H54 (cell line): ENCODE data around the gene DSC3.

Experiments used
- DNase-seq: peaks from one replicate; pipeline ENCODE4 v3.0.0; 2011; ENCODE audit warnings: low spot score, mixed read lengths; ENCODE audit not compliant: insufficient read length
- FAIRE-seq: peaks from 3 replicates; lab custom pipeline; 2011; peaks lifted over from hg19 to GRCh38; lab: Jason Lieb, UNC
- POLR2A ChIP-seq: IDR thresholded peaks from 2 replicates; pipeline ENCODE4 v1.6.1; 2011; ENCODE audit warnings: low read depth, mild to moderate bottlenecking, low read length

The DSC3 gene

GRCh38 chr18:31030574-31031278 is 11.8 kb downstream of the DSC3 start:
- FAIRE-seq = no peak
- DNase-seq = no peak
- TF ChIP-seq POLR2A = no peak

- no peak for TF ChIP-seq POLR2A
- FAIRE-seq (no peak), DNase-seq (no peak)
Measured at GRCh38 chr18:31015715-31016434, 26.7 kb downstream of the DSC3 start.

- FAIRE-seq (peak; percentile 36), DNase-seq (peak; percentile 3)
Measured at GRCh38 chr18:31011455-31011854, 31.1 kb downstream of the DSC3 start.

GRCh38 chr18:31010601-31011000 is 31.9 kb downstream of the DSC3 start:
- no peak for TF ChIP-seq POLR2A
- DNase-seq (no peak), FAIRE-seq (no peak)

GRCh38 chr18:30999887-31000628 is 42.5 kb downstream of the DSC3 start:
- no peak for TF ChIP-seq POLR2A
- FAIRE-seq = no peak
- no peak for DNase-seq

GRCh38 chr18:30999186-30999585 is 43.4 kb downstream of the DSC3 start:
- DNase-seq = no peak
- FAIRE-seq = no peak
- no peak for TF ChIP-seq POLR2A

- DNase-seq = no peak
- TF ChIP-seq POLR2A = no peak
- no peak for FAIRE-seq
Measured at GRCh38 chr18:30997223-30997622, 45.3 kb downstream of the DSC3 start.

GRCh38 chr18:30992231-30992630 is 50.3 kb downstream of the DSC3 start:
- DNase-seq (no peak), FAIRE-seq (no peak)
- no peak for TF ChIP-seq POLR2A

- DNase-seq (no peak), FAIRE-seq (no peak)
- TF ChIP-seq POLR2A = no peak
Measured at GRCh38 chr18:30991397-30991796, 51.1 kb downstream of the DSC3 start.

- DNase-seq = no peak
- no peak for FAIRE-seq
- TF ChIP-seq POLR2A = no peak
Measured at GRCh38 chr18:30989141-30989540, 53.4 kb downstream of the DSC3 start.

GRCh38 chr18:30988440-30988839 is 54.1 kb downstream of the DSC3 start:
- TF ChIP-seq POLR2A = no peak
- no peak for DNase-seq
- no peak for FAIRE-seq

- TF ChIP-seq POLR2A = no peak
- FAIRE-seq (no peak), DNase-seq (no peak)
Measured at GRCh38 chr18:30987467-30988241, 54.9 kb downstream of the DSC3 start.

- DNase-seq (no peak), FAIRE-seq (no peak)
Measured at GRCh38 chr18:30985753-30986152, 56.8 kb downstream of the DSC3 start.

More at GRCh38 chr18:30985753-30986152, 56.8 kb downstream of the DSC3 start:
- TF ChIP-seq POLR2A = no peak
